Endothelial cell of umbilical vein (primary cell): ENCODE measurements around the gene COL4A2. TPM values are rescaled to one million over a fixed set of nuclear protein-coding genes. Genes with fewer than 3 reads are reported as not detected.

Experiments
- BruUV-seq: library from RNA; stranded (reverse); fragments of 400-500 nt; replicated peaks from 2 replicates; lab custom pipeline; 2021; lab: Mats Ljungman, UMichigan
- CTCF ChIA-PET: fragments of 300-600, 350-600 bp; sonication (Branson Sonifier 250); formaldehyde crosslinking; loops from one replicate; lab custom pipeline; 2021; ENCODE audit warnings: antibody characterized with exemption, inconsistent platforms; lab: Charles Lee
- POLR2A ChIA-PET: fragments of 300-600, 350-600 bp; sonication (Branson Sonifier 250); formaldehyde crosslinking; loops from one replicate; lab custom pipeline; 2021; ENCODE audit warnings: antibody characterized with exemption, inconsistent platforms; lab: Charles Lee
- DNase-seq: peaks from one replicate; pipeline ENCODE4 v3.0.0-alpha.2; 2011; ENCODE audit warnings: low read depth, low spot score
- FAIRE-seq: peaks from 2 replicates; lab custom pipeline; 2011; peaks lifted over from hg19 to GRCh38; lab: Jason Lieb, UNC
- H2AFZ ChIP-seq: 2 replicates; pipeline ENCODE4 v1.6.0; 2012; ENCODE audit warnings: low read depth, low read length, control low read depth, inconsistent platforms
- H3K27ac ChIP-seq: 2 replicates; pipeline ENCODE4 v1.5.1; 2011; ENCODE audit warnings: low read depth, mild to moderate bottlenecking, control low read depth, low read length, moderate library complexity; ENCODE audit not compliant: insufficient read depth
- H3K27me3 ChIP-seq, 2 experiments: 2 replicates each; pipeline versions ENCODE4 v1.6.0 to v1.6.1; 2011; ENCODE audit warnings: low read length in 2 of 2, mixed read lengths in 1 of 2; ENCODE audit not compliant: control insufficient read depth in 2 of 2, insufficient read depth in 2 of 2
- H3K36me3 ChIP-seq, 2 experiments: 2 replicates in 1 of 2; 3 replicates in 1 of 2; pipeline ENCODE4 v1.5.1; 2011; ENCODE audit warnings: low read length in 2 of 2, mild to moderate bottlenecking in 1 of 2, moderate library complexity in 1 of 2; ENCODE audit not compliant: control insufficient read depth in 2 of 2, insufficient read depth in 2 of 2; ENCODE audit errors: extremely low read depth in 1 of 2
- H3K4me1 ChIP-seq: 3 replicates; pipeline ENCODE4 v1.5.1; 2011; ENCODE audit warnings: mild to moderate bottlenecking, low read length; ENCODE audit not compliant: control insufficient read depth, insufficient read depth; ENCODE audit errors: extremely low read depth
- H3K4me2 ChIP-seq: 2 replicates; pipeline ENCODE4 v1.6.1; 2011; ENCODE audit warnings: low read length, control low read depth, mixed read lengths; ENCODE audit not compliant: insufficient read depth
- H3K4me3 ChIP-seq, 3 experiments: fragments of 200-600 bp in 1 of 3; sonication (generic), shearing (Covaris generic) in 1 of 3; replicated peaks in 1 of 3; 2 replicates each; pipeline ENCODE4 v1.5.1; 2011 to 2016; ENCODE audit warnings: control low read depth in 3 of 3, low read length in 3 of 3, mild to moderate bottlenecking in 2 of 3, inconsistent platforms in 1 of 3, low read depth in 1 of 3, moderate library complexity in 1 of 3; ENCODE audit not compliant: insufficient read depth in 1 of 3
- H3K79me2 ChIP-seq: 2 replicates; pipeline ENCODE4 v1.6.0; 2012; ENCODE audit warnings: low read length, inconsistent platforms; ENCODE audit not compliant: control insufficient read depth, insufficient read depth
- H3K9ac ChIP-seq: replicated peaks from 2 replicates; pipeline ENCODE3; 2011; ENCODE audit warnings: low read length, control low read depth; ENCODE audit not compliant: insufficient read depth; ENCODE audit errors: extremely low read depth
- H3K9me1 ChIP-seq: replicated peaks from 3 replicates; pipeline ENCODE4 v1.6.0; 2011; ENCODE audit warnings: mild to moderate bottlenecking, low read length; ENCODE audit not compliant: control insufficient read depth, insufficient read depth; ENCODE audit errors: extremely low read depth
- H3K9me3 ChIP-seq: replicated peaks from 2 replicates; pipeline ENCODE4 v1.5.1; 2012; ENCODE audit warnings: low read length, inconsistent platforms; ENCODE audit not compliant: control insufficient read depth, insufficient read depth
- H4K20me1 ChIP-seq: replicated peaks from 2 replicates; pipeline ENCODE3; 2011; ENCODE audit warnings: mild to moderate bottlenecking, low read length; ENCODE audit not compliant: control insufficient read depth, insufficient read depth; ENCODE audit errors: extremely low read depth
- CTCF ChIP-seq, 2 donors: IDR thresholded peaks; 1 replicate in 1 of 2; 2 replicates in 1 of 2; pipeline ENCODE4 v1.5.1; 2011; ENCODE audit warnings: low read length in 2 of 2, mild to moderate bottlenecking in 2 of 2, moderate library complexity in 2 of 2, control low read depth in 1 of 2, inconsistent platforms in 1 of 2, low read depth in 1 of 2; ENCODE audit not compliant: insufficient read depth in 1 of 2; ENCODE audit errors: extremely low read depth in 1 of 2
- EZH2 ChIP-seq: IDR thresholded peaks from 2 replicates; pipeline ENCODE4 v1.6.1; 2012; ENCODE audit warnings: borderline replicate concordance, low read depth, mild to moderate bottlenecking, moderate library complexity, low read length, inconsistent platforms; ENCODE audit not compliant: severe bottlenecking
- FOS ChIP-seq: IDR thresholded peaks from 2 replicates; pipeline ENCODE4 v1.6.1; 2011; ENCODE audit warnings: mild to moderate bottlenecking, low read length, moderate library complexity, borderline replicate concordance; ENCODE audit not compliant: insufficient read depth
- GATA2 ChIP-seq: IDR thresholded peaks from 2 replicates; pipeline ENCODE4 v1.7.0; 2011; ENCODE audit warnings: low read depth, mild to moderate bottlenecking, moderate library complexity, mixed read lengths, low read length; ENCODE audit not compliant: insufficient read length, insufficient read depth
- JUN ChIP-seq: IDR thresholded peaks from 2 replicates; pipeline ENCODE4 v1.6.1; 2011; ENCODE audit warnings: borderline replicate concordance, low read depth; ENCODE audit not compliant: insufficient read length, insufficient read depth
- MAX ChIP-seq: IDR thresholded peaks from 2 replicates; pipeline ENCODE4 v1.6.1; 2011; ENCODE audit not compliant: insufficient read depth, insufficient read length
- MYC ChIP-seq: IDR thresholded peaks from one replicate; pipeline ENCODE4 v1.6.1; 2011; ENCODE audit warnings: mild to moderate bottlenecking, low read depth, low read length
- POLR2A ChIP-seq: IDR thresholded peaks from 2 replicates; pipeline ENCODE4 v1.6.1; 2012; ENCODE audit warnings: low read depth, mild to moderate bottlenecking, control low read depth, low read length
- POLR2AphosphoS5 ChIP-seq: IDR thresholded peaks from 2 replicates; pipeline ENCODE4 v1.6.1; 2012; ENCODE audit warnings: low read depth, mild to moderate bottlenecking, control low read depth, low read length, moderate library complexity; ENCODE audit not compliant: insufficient read depth
- dilution Hi-C: fragments of 300-500 bp; cut with MboI; formaldehyde crosslinking; loops from one replicate; pipeline ENCODE4 v1.15.0; 2019; ENCODE audit warnings: low sequenced_read_pairs; ENCODE audit not compliant: extremely low pct_ligation_motif_present
- intact Hi-C: fragments of 100-400 bp; cut with micrococcal nuclease; formaldehyde crosslinking; loops from one replicate; pipeline ENCODE4 v1.10.0; 2022
- polyA plus RNA-seq, 4 experiments: library from polyadenylated mRNA; depleted of rRNA in 3 of 4; stranded (reverse) in 3 of 4; unstranded in 1 of 4; fragments of >200 nt; gene quantifications; 2 replicates each; pipeline versions ENCODE4 v1.2.1 to v1.2.3, GENCODE V29; 2011 to 2012; ENCODE audit warnings: missing spikeins in 1 of 4
- total RNA-seq: library from RNA; stranded (reverse); gene quantifications from 2 replicates; pipeline ENCODE4 v1.2.3, GENCODE V29; 2021

COL4A2 gene
- total and polyA plus RNA-seq, 2 donors (not counting 3 experiments of a cell fraction or from before 2014, with no cell fraction given), result 792 to 940 TPM

GRCh38 chr13:110299283-110299840 lies 7.7 kb upstream of the COL4A2 start:
- Histone ChIP-seq H3K9ac (no peak overlapping the region), H3K9me3 (no peaks in the 10 kb centered on the region), H3K79me2 (peaks cover 65% of the 10 kb centered on the region), H3K9me1 (no peaks in the 10 kb centered on the region), H3K27me3 (no peaks in the 10 kb centered on the region), H3K4me3 (no peak overlapping the region), H2AFZ (no peak overlapping the region), H3K4me1 (peaks cover 61% of the 10 kb centered on the region), H3K36me3 (peaks cover 0 to 6% of the 10 kb centered on the region in 2 experiments), H3K4me2 (no peak overlapping the region), H4K20me1 (peaks cover 13% of the 10 kb centered on the region), H3K27ac (no peak overlapping the region)
- BruUV-seq, result no TSS peak
- dilution Hi-C loops, result no loop called here
- DNase-seq (no peak), FAIRE-seq (no peak)
- POLR2A ChIA-PET, result interaction anchor here (1.3 kb wide), 1 partner anchor 40 kb away, joined by 3 read pairs; no protein-coding TSS in a partner anchor
- TF ChIP-seq JUN (no peak), POLR2AphosphoS5 (no peak), EZH2 (no peak)
- CTCF ChIA-PET, result interaction anchor here (1.1 to 2.8 kb wide), 5 partner anchors 8 to 113 kb away, joined by 3 to 14 read pairs (median 5); partner anchors contain the start of genes COL4A1 and COL4A2
- intact Hi-C loops, result loop anchor here (2.0 kb wide), 1 partner anchor 41 kb away; no protein-coding TSS in a partner anchor

- no peak for DNase-seq
These were observed 6.8 kb upstream of the COL4A2 start for GRCh38 chr13:110300090-110300815.

More at GRCh38 chr13:110300090-110300815, 6.8 kb upstream of the COL4A2 start:
- Histone ChIP-seq H3K9me1 (no peaks in the 10 kb centered on the region), H3K79me2 (peaks cover 66% of the 10 kb centered on the region), H3K4me2 (no peak overlapping the region), H2AFZ (no peak overlapping the region), H3K36me3 (peaks cover 0 to 7% of the 10 kb centered on the region in 2 experiments), H3K27ac (no peak overlapping the region), H3K9me3 (no peaks in the 10 kb centered on the region), H3K4me1 (peaks cover 69% of the 10 kb centered on the region), H3K9ac (no peak overlapping the region), H3K27me3 (no peaks in the 10 kb centered on the region), H4K20me1 (peaks cover 9% of the 10 kb centered on the region), H3K4me3 (no peak overlapping the region)
- dilution Hi-C loops, result no loop called here
- no peak for FAIRE-seq
- BruUV-seq, result no TSS peak
- CTCF ChIA-PET, result interaction anchor here (1.5 to 2.8 kb wide), 2 partner anchors 33 to 53 kb away, joined by 7 to 14 read pairs; no protein-coding TSS in a partner anchor
- POLR2A ChIA-PET, result no interaction called here
- no peak for TF ChIP-seq POLR2AphosphoS5
- no peak for TF ChIP-seq FOS
- TF ChIP-seq MAX, result no peak
- TF ChIP-seq CTCF (IDR thresholded peaks at IDR 0.05; ENCODE audit: extremely low read depth in 1 of 2, insufficient read depth in 1 of 2, low read depth in 1 of 2, low read length in 2 of 2), result no peak
- no peak for TF ChIP-seq EZH2
- TF ChIP-seq GATA2, result no peak
- no peak for TF ChIP-seq JUN
- no peak for TF ChIP-seq MYC
- no peak for TF ChIP-seq POLR2A
- intact Hi-C loops, result no loop called here
